ENCODE measurements around the gene CMA1.
"Not testable (repeated sequence)": the region's sequence is repeated elsewhere in the genome, so short reads cannot be mapped to it uniquely, and the experiment has no call there.

The CMA1 gene

DNA sequence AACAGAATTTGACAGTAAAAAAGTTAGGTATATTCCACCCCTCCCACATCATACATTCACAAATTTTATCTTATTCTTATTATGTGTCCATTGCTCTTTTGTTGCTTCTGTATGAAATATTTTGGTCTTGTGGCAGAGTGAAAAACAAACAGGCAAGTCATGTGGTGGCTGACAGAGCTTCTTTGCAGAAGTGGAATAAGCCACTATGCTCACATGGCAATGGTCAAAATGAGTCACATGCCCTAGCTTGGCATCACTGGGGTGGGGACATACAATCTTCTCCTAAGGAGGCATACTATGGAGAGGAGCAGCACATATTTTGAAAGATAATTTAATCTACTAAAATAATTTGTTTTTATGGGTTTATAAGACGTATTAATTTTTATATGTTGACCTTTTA, 27.7 kb upstream of the CMA1 start:
- Histone ChIP-seq H2AFZ (ENCODE audit: low read length) (no peak overlapping the region), H3K4me3 (ENCODE audit: low read length) (no peak overlapping the region), H3K27me3 (replicated peaks; ENCODE audit: insufficient read depth, low read length) (no peaks in the 10 kb centered on the region), H3F3A (ENCODE audit: insufficient read depth, low read length) (no peaks in the 10 kb centered on the region), H3K4me2 (ENCODE audit: low read depth, low read length) (no peak overlapping the region), H4K20me1 (ENCODE audit: insufficient read depth, low read length) (no peaks in the 10 kb centered on the region), H3K36me3 (replicated peaks; ENCODE audit: insufficient read depth, low read length) (no peaks in the 10 kb centered on the region), H3K4me1 (ENCODE audit: low read length) (no peaks in the 10 kb centered on the region), H3K9ac (ENCODE audit: low read length) (no peak overlapping the region), H3K27ac (ENCODE audit: low read length) (no peak overlapping the region), H3K79me2 (ENCODE audit: low read length) (no peaks in the 10 kb centered on the region), H3K9me2 (replicated peaks; ENCODE audit: insufficient read depth, low read length) (no peaks in the 10 kb centered on the region), H3K9me3 (replicated peaks; ENCODE audit: insufficient read depth, low read length) (no peaks in the 10 kb centered on the region)
- no peak for DNase-seq
- no peak for TF ChIP-seq EZH2 (optimal IDR thresholded peaks at IDR 0.05; ENCODE audit: low read depth, low read length)
- no peak for TF ChIP-seq EZH2phosphoT487 (IDR thresholded peaks at IDR 0.05; ENCODE audit: low read length)
- no peak for TF ChIP-seq CTCF (IDR thresholded peaks at IDR 0.05; ENCODE audit: low read length)

- H3K9me2 ChIP-seq (replicated peaks; ENCODE audit: insufficient read depth, low read length): no peaks in the 10 kb centered on the region
- no peaks in the 10 kb centered on the region for H3K79me2 ChIP-seq (ENCODE audit: low read length)
- H3K9me3 ChIP-seq (replicated peaks; ENCODE audit: insufficient read depth, low read length): no peaks in the 10 kb centered on the region
- H3K36me3 ChIP-seq (replicated peaks; ENCODE audit: insufficient read depth, low read length): no peaks in the 10 kb centered on the region
- H3K27ac ChIP-seq (ENCODE audit: low read length): no peak overlapping the region
- H3K4me1 ChIP-seq (ENCODE audit: low read length): no peaks in the 10 kb centered on the region
- H3K4me3 ChIP-seq (ENCODE audit: low read length): no peak overlapping the region
- no peak overlapping the region for H3K9ac ChIP-seq (ENCODE audit: low read length)
- no peaks in the 10 kb centered on the region for H4K20me1 ChIP-seq (ENCODE audit: insufficient read depth, low read length)
- H3K27me3 ChIP-seq (replicated peaks; ENCODE audit: insufficient read depth, low read length): no peaks in the 10 kb centered on the region
- H3F3A ChIP-seq (ENCODE audit: insufficient read depth, low read length): no peaks in the 10 kb centered on the region
- H3K4me2 ChIP-seq (ENCODE audit: low read depth, low read length): no peak overlapping the region
- TF ChIP-seq EZH2 (optimal IDR thresholded peaks at IDR 0.05; ENCODE audit: low read depth, low read length) (no peak), CTCF (IDR thresholded peaks at IDR 0.05; ENCODE audit: low read length) (no peak), EZH2phosphoT487 (IDR thresholded peaks at IDR 0.05; ENCODE audit: low read length) (no peak)
- no peak overlapping the region for H2AFZ ChIP-seq (ENCODE audit: low read length)
- no peak for DNase-seq
Observed at GRCh38 chr14:24534286-24534685, 26.2 kb upstream of the CMA1 start.

GRCh38 chr14:24525877-24526620, 18.0 kb upstream of the CMA1 start:
- not testable (repeated sequence) for H3K9me2 ChIP-seq (replicated peaks; ENCODE audit: insufficient read depth, low read length); H3K4me1 ChIP-seq (ENCODE audit: low read length); H2AFZ ChIP-seq (ENCODE audit: low read length); H4K20me1 ChIP-seq (ENCODE audit: insufficient read depth, low read length); H3K36me3 ChIP-seq (replicated peaks; ENCODE audit: insufficient read depth, low read length); DNase-seq; H3K9me3 ChIP-seq (replicated peaks; ENCODE audit: insufficient read depth, low read length); H3K79me2 ChIP-seq (ENCODE audit: low read length); H3F3A ChIP-seq (ENCODE audit: insufficient read depth, low read length); H3K9ac ChIP-seq (ENCODE audit: low read length); H3K4me2 ChIP-seq (ENCODE audit: low read depth, low read length); H3K27me3 ChIP-seq (replicated peaks; ENCODE audit: insufficient read depth, low read length); H3K4me3 ChIP-seq (ENCODE audit: low read length); H3K27ac ChIP-seq (ENCODE audit: low read length)

DNA sequence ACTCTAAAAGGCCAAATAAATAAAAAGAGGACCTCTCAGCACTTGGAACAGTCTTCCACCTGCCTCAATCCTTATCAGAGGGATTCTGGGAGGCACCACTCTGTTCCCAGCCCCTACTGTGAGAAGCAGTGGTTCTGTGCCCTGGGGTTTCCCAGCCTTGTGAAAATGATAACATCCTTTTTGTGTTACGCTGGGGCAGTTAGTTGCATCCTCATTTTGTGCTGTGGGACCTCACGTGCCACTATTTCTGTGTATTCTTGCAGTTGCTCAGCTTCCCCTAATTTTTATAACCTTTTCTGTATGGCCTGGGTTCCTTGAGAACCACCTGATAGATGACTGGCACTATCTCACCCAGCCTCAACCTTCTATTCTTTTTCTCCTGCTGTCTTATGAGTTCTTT, 10.8 kb upstream of the CMA1 start:
- no peak for DNase-seq
- no peaks in the 10 kb centered on the region for H3K9me3 ChIP-seq (replicated peaks; ENCODE audit: insufficient read depth, low read length)
- H4K20me1 ChIP-seq (ENCODE audit: insufficient read depth, low read length): no peaks in the 10 kb centered on the region
- no peaks in the 10 kb centered on the region for H3K27me3 ChIP-seq (replicated peaks; ENCODE audit: insufficient read depth, low read length)
- H3K9me2 ChIP-seq (replicated peaks; ENCODE audit: insufficient read depth, low read length): no peaks in the 10 kb centered on the region
- no peak overlapping the region for H3K9ac ChIP-seq (ENCODE audit: low read length)
- no peak overlapping the region for H3K4me3 ChIP-seq (ENCODE audit: low read length)
- H2AFZ ChIP-seq (ENCODE audit: low read length): no peak overlapping the region
- no peak overlapping the region for H3K4me2 ChIP-seq (ENCODE audit: low read depth, low read length)
- no peaks in the 10 kb centered on the region for H3K79me2 ChIP-seq (ENCODE audit: low read length)
- no peaks in the 10 kb centered on the region for H3K4me1 ChIP-seq (ENCODE audit: low read length)
- no peaks in the 10 kb centered on the region for H3K36me3 ChIP-seq (replicated peaks; ENCODE audit: insufficient read depth, low read length)
- no peak for TF ChIP-seq EZH2phosphoT487 (IDR thresholded peaks at IDR 0.05; ENCODE audit: low read length)
- TF ChIP-seq CTCF (IDR thresholded peaks at IDR 0.05; ENCODE audit: low read length): no peak
- no peak for TF ChIP-seq EZH2 (optimal IDR thresholded peaks at IDR 0.05; ENCODE audit: low read depth, low read length)
- no peaks in the 10 kb centered on the region for H3F3A ChIP-seq (ENCODE audit: insufficient read depth, low read length)
- H3K27ac ChIP-seq (ENCODE audit: low read length): no peak overlapping the region
